Stimulated activated CD8-positive, alpha-beta memory T cell treated with anti-CD3 and anti-CD28 coated beads, Interleukin-15, amount 100 ng/mL, for 24 hours (primary cell): Measurements from ENCODE around the gene NMT1.
"Not testable (repeated sequence)": the region's sequence is repeated elsewhere in the genome, so short reads cannot be mapped to it uniquely, and the experiment has no call there.

Experiments used
- DNase-seq: peaks from one replicate; pipeline ENCODE4 v3.0.0-alpha.2; 2020; ENCODE audit warnings: low read depth

The NMT1 gene

GRCh38 chr17:45120558-45120957 is 59.4 kb downstream of the NMT1 start:
- DNase-seq, result no peak

DNA sequence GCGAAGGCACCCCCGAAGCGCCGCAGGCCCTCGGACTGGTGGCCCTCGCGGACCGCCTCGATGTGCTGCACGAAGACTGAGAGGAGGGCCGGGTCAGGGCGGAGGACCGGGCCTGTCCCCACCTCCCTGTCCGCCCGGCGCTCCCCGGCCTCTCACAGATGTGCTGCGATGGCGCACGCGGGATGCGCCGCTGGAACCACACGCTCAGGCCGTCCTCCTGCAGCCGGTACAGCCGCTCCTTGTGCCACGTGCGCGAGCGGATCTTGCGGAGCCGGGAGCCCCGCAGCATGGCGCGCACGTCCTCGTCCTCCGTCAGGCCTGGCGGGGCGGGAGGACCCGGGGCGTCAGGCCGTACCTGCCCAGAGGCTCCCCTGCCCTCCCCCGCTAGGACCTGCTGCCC is 59.9 kb downstream of the NMT1 start:
- no peak for DNase-seq

- no peak for DNase-seq
Observed at GRCh38 chr17:45123076-45123770, 62.1 kb downstream of the NMT1 start.

GRCh38 chr17:45123930-45124796 is 63.0 kb downstream of the NMT1 start:
- no peak for DNase-seq

DNA sequence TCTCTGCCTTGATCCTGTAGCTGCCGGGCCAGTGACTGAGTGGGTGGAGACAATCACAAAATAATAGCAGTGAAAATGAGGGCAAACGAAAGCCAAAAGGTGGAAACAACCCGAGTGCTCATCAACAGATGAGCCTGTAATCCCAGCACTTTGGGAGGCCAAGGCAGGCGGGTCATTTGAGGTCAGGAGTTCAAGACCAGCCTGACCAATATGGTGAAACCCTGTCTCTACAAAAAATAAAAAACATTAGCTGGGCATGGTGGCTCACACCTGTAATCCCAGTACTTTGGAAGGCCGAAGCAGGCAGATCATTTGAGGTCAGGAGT is 63.6 kb downstream of the NMT1 start:
- not testable (repeated sequence) for DNase-seq

GRCh38 chr17:45125509-45125908 is 64.4 kb downstream of the NMT1 start:
- DNase-seq, result no peak

DNA sequence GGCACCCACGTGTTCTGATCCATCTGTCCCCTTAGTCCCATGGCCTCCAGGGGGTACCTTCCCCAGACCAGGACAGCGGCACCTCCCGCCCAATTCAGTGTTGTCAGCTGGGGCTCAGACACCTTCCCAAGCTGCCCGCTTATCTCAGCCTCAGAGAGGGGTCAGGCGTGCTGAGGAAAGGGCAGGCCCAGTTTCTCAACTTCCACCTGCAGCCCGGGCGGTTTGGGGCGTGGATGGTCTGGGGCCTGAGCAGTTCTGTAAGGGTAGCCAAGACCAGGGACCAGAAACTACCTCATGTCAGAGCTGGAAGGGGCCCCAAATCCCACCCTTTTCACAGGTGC is 66.1 kb downstream of the NMT1 start:
- no peak for DNase-seq

GRCh38 chr17:45127548-45128300 is 66.6 kb downstream of the NMT1 start:
- DNase-seq, result no peak

DNA sequence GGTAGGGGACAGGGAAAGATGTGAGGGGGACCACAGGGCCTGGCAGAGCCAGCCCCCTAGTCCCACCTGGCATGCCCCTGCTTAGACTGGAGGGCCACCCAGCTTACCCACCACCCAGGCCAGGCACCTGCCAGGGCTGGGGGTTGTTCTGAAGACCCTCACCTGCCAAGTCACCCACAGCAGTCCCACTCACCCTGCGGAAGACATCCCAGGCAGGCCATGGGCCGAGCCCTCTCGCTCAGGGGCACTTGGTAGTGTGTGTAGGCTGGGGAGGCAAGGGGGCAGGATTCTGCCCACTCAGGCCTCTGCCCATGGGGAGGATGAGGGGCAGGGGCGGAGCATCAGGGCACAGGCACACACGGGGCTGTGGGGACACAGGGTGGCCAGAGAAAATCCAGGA is 67.2 kb downstream of the NMT1 start:
- no peak for DNase-seq

DNA sequence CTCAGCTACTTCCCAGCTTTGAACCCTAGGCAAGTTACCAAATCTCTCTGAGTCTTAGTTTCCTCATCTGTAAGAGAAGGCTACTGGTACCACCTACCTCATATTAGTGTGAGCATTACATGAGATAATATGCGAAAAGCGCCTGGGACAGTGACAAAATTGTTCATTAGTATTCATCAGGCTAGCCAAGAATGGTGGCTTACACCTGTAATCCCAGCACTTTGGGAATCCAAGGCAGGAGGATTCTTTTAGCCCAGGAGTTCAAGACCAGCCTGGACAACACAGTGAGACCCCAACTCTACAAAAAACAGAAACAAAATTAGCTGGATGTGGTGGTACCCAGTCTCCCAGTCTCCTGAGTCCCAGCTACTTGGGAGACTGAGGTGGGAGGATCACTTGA is 67.9 kb downstream of the NMT1 start:
- DNase-seq, result no peak

DNA sequence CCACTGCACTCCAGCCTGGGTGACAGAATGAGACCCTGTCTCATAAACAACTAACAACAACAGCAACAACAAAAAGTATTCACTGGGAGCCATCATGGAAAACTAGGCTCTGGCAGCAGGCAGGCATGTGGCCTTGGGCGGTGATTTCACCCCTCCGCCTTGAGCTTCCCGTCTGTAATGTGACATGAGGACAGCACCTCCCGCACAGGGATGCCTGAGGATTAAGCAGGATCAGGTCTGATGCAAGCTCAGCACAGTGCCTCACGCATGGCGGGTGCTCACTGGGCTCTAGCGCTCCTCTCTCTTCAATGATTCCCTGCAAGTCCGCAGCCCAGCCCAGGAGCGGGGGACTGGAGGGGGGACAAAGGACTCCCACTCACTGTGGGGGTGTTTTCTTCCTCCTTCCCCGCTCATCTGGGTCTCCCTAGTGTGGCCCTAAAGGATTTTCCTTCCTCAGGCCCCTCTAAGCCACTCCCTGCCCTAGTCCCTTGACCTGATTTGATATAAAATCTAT is 68.4 kb downstream of the NMT1 start:
- DNase-seq, result no peak

GRCh38 chr17:45129940-45130680 is 69.0 kb downstream of the NMT1 start:
- DNase-seq, result no peak

GRCh38 chr17:45130681-45131615 is 69.8 kb downstream of the NMT1 start:
- DNase-seq, result no peak

DNA sequence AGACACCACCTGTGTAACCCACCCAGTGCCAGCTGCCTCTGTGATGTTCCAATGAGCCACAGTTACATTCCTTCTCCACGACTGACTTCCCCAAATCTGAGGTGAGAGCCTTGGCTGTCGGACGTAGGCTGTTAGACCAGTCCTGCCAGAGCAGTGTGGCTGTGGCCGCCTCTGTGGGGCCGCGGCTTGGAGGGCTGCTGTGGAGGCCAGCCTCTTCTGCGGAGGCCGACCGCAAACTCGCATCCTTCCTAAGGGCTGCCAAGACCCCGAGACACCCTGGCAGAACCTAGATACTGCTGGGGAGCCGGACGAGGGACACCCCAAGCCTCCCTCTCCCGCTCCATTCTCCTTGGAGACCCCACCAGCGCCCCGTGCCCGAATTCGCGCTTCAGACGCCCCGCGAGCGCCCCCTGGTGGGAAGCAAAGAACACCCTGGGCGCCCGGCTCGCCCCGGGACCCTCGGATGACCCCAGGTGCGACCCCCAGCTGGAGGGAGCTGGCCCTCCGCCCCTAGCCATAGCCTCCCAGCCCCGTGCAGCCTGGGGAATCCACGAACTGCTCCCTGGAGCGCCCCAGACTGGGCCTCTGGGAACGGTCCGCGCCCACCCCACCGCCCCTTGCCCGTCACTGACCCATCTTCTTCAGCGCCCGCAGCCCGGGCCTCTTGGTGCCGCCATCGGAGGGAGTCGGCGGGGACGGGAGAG is 70.7 kb downstream of the NMT1 start:
- no peak for DNase-seq

DNA sequence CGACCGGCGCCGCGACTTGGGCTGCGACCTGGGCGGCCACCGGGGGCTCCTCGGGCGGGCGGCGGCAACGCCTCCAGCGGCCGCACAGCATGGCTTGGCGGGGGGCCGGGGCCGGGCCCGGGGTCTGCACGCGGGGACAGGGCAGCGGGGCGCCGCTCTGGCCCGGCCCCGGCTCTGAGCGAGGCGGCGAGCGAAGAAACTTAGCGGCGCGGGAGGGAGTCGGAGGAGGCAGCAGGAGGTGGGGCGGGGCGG is 71.1 kb downstream of the NMT1 start, which contains the start of gene PLCD3:
PLCD3 (minus strand) TSS at position 196 of the 252 bp plus-strand sequence; CDS start at position 91, 105 bp downstream.
- DNase-seq, result no peak

DNA sequence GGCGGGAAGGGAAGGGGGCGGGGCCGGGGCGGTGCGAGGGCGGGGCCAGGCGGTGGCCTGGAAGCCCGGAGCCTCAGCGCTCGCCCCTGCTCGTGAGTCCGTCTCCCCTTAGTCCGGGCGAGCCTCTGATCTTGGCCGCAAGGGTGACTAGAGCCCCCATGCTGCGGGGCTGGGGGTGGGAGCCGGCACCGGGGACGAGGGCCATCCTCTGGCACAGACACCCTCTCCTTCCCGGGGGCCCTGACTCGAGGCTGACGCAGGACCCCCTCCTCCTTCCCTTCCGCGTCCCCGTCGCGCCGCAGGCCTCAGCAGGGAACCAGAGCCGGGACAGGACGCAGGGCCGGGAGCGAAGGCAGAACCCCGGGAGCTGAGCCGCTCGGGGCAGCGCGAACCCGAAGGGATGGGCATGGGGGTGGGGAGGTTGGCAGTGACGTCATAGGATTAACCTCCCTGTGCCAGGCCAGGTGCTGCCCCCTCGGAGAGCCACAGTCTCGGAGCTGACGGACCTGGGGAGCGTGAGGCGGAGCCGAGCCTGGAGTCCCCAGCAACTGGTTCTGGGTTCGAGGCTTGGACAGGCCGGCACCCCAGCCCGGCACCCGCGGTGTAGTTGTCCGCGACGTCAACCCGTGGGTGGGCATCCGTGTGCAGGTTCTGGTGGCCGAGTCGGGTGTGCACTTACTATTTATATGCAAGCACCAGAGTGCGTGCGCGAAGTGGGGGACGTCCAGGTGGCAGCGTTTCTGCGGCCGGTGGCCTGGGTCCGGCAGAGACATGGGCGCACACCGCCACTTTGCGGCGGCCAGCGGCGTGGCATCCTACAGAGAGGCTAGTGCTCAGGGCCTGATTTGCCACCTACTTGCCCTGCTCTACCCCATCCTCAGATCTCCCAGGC is 71.7 kb downstream of the NMT1 start:
- peak; percentile 47 for DNase-seq

- DNase-seq, result peak; percentile 98
Observed at GRCh38 chr17:45135192-45135977, 74.3 kb downstream of the NMT1 start, which contains the start of gene ACBD4. Gene ACBD4 (plus strand): TSS chr17:45135687. CDS start chr17:45136145, 458 bp downstream.

DNA sequence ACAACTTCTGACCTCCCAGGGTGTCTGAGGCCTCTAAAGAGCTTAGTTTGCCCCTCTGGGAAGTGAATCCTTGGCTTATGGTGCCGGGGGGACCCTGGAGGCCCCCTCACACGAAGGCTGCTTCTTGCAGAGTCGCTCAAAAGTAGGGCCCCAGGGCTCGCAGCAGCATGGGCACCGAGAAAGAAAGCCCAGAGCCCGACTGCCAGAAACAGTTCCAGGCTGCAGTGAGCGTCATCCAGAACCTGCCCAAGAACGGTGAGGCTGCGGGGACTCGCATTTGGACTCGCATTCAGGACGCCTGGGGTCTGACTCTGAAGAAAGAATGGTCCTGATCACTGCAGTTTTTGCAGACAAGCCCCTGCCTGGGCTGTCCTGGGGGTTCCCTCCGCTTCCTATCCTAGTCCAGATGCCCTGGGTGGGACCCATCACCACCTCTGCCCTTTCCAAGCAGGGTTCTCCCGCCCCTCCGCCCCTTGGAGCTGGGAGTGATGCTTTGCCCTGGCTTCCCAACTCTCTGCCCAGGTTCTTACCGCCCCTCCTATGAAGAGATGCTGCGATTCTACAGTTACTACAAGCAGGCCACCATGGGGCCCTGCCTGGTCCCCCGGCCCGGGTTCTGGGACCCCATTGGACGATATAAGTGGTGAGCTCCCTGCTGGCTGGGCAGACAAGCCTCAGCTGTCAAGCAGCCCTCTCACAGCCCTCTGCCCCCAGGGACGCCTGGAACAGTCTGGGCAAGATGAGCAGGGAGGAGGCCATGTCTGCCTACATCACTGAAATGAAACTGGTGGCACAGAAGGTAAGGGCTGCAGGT is 75.1 kb downstream of the NMT1 start:
- no peak for DNase-seq
